ENCODE data around the gene WNK2.
"Not testable (repeated sequence)": the region's sequence is repeated elsewhere in the genome, so short reads cannot be mapped to it uniquely, and the experiment has no call there.

The WNK2 gene

DNA sequence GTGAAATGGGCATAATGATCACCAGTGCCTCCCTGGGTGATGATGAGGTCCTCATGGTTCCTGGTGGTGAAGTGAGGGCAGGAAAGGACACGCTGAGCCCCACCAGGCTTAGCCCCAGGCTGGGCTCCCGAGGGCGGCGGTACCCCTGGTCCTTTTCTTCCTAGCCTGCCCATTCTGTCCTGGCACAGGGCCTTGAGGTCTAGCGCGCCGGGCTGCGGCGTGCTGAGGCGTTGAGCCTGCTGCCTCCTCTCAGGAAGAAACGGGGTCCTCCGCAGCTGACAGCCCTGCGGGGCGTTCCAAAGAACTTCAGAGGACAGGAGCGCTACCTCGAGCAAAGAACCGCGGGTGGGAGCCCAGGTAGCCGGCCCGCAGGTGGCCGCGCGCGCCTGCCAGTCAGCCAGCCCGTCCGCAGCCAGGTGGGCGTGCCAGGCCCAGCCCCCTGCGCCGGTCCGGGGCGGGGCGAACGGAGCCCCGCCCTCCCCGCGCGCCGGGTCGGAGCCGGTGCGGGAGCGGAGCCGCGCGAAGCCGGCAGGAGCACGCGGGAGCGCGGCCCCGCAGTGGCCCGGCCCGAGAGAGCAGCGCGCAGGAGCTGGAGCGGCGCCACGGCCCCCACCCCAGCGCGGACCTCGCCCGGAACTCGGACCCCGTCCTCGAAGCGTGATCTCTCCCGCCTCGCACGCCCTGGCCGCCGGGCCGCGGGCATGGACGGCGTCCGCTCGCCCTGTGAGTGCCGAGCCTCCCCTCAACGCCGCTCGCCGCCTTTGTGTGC is at the start of gene WNK2:
Gene WNK2 (plus strand): TSS at position 477 of the 769 bp plus-strand sequence. CDS start 791 bp downstream, outside the sequence.
- peak; percentile 64 for DNase-seq (ENCODE audit: low spot score)

GRCh38 chr9:93134740-93135444 is 49.0 kb upstream of the WNK2 start:
- no peak for DNase-seq (ENCODE audit: low spot score)

GRCh38 chr9:93136011-93136440 is 47.9 kb upstream of the WNK2 start:
- peak; percentile 60 for DNase-seq (ENCODE audit: low spot score)

- no peak for DNase-seq (ENCODE audit: low spot score)
Observed at GRCh38 chr9:93137362-93137761, 46.6 kb upstream of the WNK2 start.

DNA sequence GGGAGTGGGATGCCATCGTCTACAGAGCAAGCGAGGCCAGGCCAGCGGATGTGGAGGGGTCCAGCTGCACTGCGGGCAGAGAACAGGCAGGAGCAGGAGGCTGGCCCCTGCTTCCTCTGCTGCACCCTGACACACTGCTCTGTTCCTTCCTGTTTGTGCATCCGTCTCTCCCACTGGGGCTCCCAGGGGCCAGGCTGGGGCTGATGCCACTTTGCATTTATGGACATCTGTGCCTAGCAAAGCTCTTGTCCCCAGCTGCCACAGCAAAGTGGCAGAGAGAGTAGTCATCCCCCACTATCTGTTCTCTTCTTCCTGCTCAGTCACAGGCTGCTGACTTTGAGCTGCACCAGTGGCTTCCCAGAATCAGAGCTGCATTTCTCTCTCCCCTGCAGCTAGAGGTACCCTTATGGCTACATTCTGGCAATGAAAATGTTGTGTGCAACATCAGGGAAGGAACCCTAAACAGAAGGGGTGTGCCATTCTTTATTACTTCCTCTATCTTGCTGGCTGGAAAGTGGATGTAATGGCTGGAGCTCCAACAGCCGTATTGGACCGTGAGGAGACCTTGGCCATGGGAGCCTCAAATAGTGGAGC is 45.7 kb upstream of the WNK2 start:
- no peak for DNase-seq (ENCODE audit: low spot score)

DNA sequence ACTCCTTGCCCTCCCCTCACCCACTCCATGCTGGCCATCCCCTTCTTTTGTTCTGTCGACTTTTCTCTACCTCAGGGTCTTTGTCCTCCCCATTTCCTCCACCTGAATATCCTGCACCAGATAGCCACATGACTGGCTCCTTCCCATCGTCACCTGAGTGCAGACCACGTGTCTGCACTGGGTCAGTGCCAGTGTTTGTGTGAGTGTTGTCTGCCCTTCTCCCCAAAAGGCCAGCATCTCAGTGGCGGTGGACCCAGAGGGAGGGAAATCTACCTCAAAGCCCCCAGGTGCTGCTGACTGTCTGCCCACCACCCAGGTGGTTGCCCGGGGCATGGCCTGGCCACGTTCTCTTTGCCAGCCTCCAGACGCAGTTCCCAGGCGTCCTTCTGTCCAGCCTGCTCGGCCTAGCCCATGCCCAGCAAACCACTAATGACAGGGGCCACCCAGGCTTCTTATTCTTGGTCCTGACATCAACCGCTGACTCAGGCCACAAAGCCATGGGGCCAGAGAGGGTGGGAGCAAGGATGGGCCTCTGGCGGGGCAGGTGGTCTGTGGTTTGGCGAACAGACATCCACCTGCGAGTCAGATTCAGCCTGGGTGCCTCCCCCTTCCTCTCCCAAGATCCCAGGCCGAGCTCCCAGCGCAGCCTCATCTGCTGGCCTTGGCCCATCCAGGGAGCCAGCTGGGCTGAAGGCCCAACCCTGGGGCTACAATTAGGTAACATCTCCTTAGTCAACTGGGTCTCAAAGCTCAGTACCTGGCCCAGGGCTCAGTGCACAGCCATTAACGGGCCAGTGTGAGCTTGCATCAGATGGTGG is 44.4 kb upstream of the WNK2 start:
- no peak for DNase-seq (ENCODE audit: low spot score)

- DNase-seq (ENCODE audit: low spot score), result no peak
Observed at GRCh38 chr9:93141771-93142483, 42.0 kb upstream of the WNK2 start.

- no peak for DNase-seq (ENCODE audit: low spot score)
Observed at GRCh38 chr9:93143830-93144530, 40.0 kb upstream of the WNK2 start.

DNA sequence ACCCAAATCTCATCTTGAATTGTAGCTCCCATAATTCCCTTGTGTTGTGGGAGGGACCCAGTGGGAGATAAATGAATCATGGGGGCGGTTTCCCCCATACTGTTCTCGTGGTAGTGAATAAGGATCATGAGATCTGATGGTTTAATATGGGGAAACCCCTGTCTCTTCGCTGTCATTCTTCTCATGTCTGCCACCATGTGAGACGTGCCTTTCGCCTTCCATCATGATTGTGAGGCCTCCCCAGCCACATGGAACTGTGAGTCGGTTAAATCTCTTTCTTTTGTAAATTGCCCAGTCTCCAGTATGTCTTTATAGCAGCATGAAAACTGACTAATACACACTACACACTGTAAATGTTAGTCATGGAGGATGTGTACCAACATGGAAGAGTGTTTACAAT is 37.2 kb upstream of the WNK2 start:
- not testable (repeated sequence) for DNase-seq (ENCODE audit: low spot score)

DNA sequence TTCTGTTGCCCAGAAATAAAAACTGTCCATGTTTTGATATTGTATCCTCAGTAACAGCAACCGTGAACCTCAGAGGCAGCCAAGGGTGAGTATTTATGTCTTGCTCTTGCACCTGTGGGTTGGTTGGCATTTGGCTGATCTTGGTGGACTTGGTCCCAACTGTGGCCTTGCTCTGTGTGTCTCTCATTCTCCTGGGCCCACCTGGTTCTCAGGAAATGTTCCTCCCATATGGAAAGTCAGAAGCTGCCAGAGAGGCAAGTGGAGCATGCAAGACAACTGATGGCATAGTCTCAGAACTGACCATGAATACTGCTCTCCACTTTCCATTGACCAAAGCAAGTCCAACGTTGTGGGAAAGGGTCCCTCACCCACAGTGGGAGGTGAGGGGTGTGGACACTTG is 36.3 kb upstream of the WNK2 start:
- no peak for DNase-seq (ENCODE audit: low spot score)

DNA sequence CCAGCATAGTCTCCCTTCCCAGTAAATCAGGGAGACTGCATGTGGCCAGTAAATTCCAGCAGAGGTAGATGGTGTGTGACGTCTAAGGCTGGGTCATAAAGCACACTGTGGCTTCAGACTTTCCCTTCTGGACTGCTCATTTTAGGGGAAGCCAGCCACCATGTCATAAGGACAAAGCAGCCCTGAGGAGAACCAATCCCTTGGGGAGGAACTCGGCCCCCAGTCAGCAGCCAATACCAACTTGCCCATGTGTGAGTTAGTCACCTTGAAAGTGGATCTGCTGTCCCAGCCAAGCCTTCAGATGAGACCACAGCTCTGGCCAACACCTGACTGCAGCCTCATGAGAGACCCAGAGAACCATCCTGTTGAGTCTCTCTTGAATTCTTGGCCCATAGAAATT is 35.2 kb upstream of the WNK2 start:
- no peak for DNase-seq (ENCODE audit: low spot score)

DNA sequence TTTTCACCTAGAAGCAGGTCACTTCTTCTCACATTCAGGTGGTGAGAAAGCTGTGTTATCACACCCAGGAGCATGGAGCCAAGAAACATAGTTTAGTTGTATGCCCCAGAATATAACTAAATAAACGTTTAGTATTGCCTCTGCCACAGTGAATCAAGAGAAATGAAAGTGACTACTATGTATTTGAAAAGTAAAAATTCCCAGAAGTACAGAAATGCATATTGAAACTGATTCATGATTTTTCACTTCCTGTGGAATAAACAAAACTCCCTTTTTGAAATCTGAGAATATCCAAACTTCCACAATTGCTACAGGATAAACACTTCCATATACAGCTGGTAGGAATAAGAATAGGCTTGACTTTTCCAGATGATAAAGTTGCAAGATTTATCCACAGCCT is 34.6 kb upstream of the WNK2 start:
- DNase-seq (ENCODE audit: low spot score), result no peak

DNA sequence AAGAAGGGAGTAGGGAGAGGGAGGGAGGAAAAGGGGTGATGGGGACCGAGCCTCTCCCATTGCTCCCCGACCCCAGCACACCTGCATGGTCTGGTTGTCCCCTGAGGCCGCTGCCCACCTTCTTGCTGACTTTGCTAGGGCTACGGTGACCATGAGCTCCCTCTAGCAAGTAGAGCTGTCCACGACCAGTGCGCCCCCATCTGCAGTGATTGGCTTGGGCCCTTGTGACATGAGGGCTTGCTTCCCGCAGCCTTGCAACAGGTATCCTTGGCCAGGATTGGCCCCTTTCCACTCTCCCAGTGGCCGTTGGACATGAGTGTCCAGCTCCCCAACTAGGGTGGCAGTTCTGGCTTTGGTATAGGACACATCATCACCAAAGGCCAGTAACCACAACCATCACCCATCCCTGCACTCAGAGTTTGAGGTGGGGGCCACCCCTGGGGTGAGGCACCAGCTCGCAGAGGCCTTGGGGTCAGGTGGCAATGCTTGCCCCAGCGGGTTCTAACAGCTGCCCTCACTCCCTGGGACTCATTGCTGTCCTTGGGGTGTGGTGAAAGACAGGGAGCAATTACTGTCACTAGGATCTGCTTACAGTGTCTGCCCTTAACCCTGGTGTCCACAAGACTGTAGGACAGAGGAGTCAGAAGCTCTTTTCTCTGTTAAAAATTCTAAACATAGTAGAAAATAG is 32.7 kb upstream of the WNK2 start:
- no peak for DNase-seq (ENCODE audit: low spot score)

GRCh38 chr9:93154293-93154903 is 29.5 kb upstream of the WNK2 start:
- peak; percentile 61 for DNase-seq (ENCODE audit: low spot score)

- no peak for DNase-seq (ENCODE audit: low spot score)
Observed at GRCh38 chr9:93155716-93156474, 28.0 kb upstream of the WNK2 start.

DNA sequence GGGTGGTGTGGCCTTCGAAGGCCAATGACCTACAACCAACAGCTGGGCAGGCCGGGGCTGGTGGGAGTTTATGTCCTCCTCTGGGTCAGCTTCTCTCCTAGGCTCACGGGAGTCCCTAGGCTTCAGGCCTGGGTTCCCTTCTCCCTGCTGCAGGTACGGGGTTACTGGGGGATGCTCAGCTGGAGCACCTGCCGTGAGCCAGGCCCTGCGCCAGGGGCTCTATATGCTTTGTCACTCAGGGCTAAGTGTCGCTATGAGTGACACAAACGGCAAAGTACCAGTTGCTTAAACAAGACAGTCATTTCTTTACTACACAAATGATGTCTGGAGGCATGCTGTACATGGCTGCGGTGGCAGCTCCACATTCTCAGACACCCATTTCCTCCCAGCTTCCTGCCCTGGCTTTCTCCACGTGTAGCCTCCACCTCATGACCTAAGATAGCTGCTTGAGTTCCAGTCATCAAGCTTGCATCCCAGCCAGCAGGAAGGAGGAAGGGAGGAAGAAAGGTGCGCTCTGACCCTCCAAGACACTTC is 27.4 kb upstream of the WNK2 start:
- no peak for DNase-seq (ENCODE audit: low spot score)

DNA sequence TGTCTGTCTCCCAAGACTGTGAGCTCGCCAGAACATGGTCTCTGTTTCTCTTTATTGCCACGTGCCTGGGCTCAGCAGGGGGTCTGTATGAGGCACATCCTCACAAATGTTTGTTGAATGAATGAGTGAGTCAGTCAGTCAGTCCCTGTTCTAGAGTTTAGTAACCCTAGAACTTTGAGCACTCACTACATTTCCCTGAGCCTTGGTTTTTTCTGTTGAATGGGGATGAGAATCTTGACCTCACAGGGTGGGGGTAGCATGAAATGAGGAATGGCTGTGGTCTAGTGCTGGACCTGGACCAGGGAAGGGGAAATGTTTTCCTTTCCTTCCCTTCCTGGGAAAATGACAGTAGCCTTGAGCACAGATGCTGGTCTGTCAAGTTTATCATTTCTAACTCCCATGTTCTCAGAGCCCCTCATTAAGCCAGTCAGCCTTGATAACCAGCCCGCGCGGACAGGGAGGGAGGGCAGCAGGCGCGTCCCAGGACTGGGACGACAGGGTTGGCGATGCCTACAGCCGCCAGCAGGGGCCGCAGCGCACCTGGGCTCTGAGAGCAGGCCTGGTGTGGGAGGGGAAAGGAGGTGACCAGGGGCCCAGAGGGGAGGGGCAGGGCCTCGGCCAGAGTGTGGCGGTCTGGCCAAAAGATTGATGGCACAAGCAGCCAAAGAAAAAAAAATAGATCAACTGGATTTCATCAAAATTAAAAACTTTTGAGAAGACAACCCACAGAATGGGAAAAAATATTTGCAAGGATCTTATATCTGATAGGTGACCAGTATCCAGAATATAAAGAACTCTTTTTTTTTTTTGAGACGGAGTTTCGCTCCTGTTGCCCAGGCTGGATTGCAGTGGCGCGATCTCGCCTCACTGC is 24.1 kb upstream of the WNK2 start:
- peak; percentile 89 for DNase-seq (ENCODE audit: low spot score)

All from AG08396 (cell line).